OCI-LY7 (cell line): ENCODE data around the gene REN. TPM values are rescaled to one million over a fixed set of nuclear protein-coding genes. Genes with fewer than 3 reads are reported as not detected.

Experiments used
- BruUV-seq: library from RNA; stranded (reverse); fragments of 400-500 nt; replicated peaks from 2 replicates; lab custom pipeline; 2021; lab: Mats Ljungman, UMichigan
- CTCF ChIA-PET: fragments of 300-600 bp; sonication (Branson Sonifier 250); formaldehyde crosslinking; loops from one replicate; lab custom pipeline; 2022; ENCODE audit warnings: antibody characterized with exemption; ENCODE audit not compliant: unreplicated experiment; lab: Charles Lee
- POLR2A ChIA-PET: fragments of 300-600 bp; sonication (Branson Sonifier 250); formaldehyde crosslinking; loops from one replicate; lab custom pipeline; 2022; ENCODE audit warnings: antibody characterized with exemption; lab: Charles Lee
- DNase-seq: peaks from one replicate; pipeline ENCODE4 v3.0.0-alpha.2; 2015; ENCODE audit warnings: low spot score
- H2AFZ ChIP-seq: fragments of 200-600 bp; sonication (generic), shearing (Covaris generic); 2 replicates; pipeline ENCODE4 v1.6.1; 2014; ENCODE audit warnings: mild to moderate bottlenecking, antibody characterized with exemption, low read length, moderate library complexity
- H3K27ac ChIP-seq: fragments of 200-600 bp; sonication (generic); 2 replicates; pipeline ENCODE4 v1.5.1; 2014; ENCODE audit warnings: mixed run types, low read depth, mild to moderate bottlenecking, moderate library complexity, low read length, inconsistent platforms; ENCODE audit not compliant: poor library complexity, severe bottlenecking
- H3K36me3 ChIP-seq: fragments of 200-600 bp; sonication (generic); 2 replicates; pipeline ENCODE4 v1.6.1; 2014; ENCODE audit warnings: mild to moderate bottlenecking, antibody characterized with exemption, low read length, moderate library complexity, mixed read lengths; ENCODE audit not compliant: insufficient read depth
- H3K4me1 ChIP-seq: fragments of 200-600 bp; sonication (generic); 2 replicates; pipeline ENCODE4 v1.5.1; 2014; ENCODE audit warnings: mild to moderate bottlenecking, low read length; ENCODE audit not compliant: insufficient read depth, poor library complexity, severe bottlenecking
- H3K4me2 ChIP-seq: fragments of 200-600 bp; sonication (generic); 2 replicates; pipeline ENCODE4 v1.6.1; 2014; ENCODE audit warnings: mild to moderate bottlenecking, low read length
- H3K4me3 ChIP-seq: fragments of 200-600 bp; sonication (generic); 2 replicates; pipeline ENCODE4 v1.5.1; 2014; ENCODE audit warnings: mild to moderate bottlenecking, low read depth, low read length; ENCODE audit not compliant: poor library complexity, severe bottlenecking
- H3K79me2 ChIP-seq: fragments of 200-600 bp; sonication (generic); 2 replicates; pipeline ENCODE4 v1.6.1; 2016; ENCODE audit warnings: low read depth, mild to moderate bottlenecking, low read length, moderate library complexity, mixed read lengths; ENCODE audit not compliant: insufficient read depth
- H3K9me2 ChIP-seq: fragments of 200-600 bp; sonication (generic); 2 replicates; pipeline ENCODE4 v1.6.1; 2016; ENCODE audit warnings: mild to moderate bottlenecking, low read length, mixed read lengths; ENCODE audit not compliant: insufficient read depth
- H3K9me3 ChIP-seq: fragments of 200-600 bp; sonication (generic); 2 replicates; pipeline ENCODE4 v1.6.1; 2014; ENCODE audit warnings: mild to moderate bottlenecking, mixed run types, low read length, mixed read lengths
- H4K20me1 ChIP-seq: fragments of 200-600 bp; sonication (generic); 2 replicates; pipeline ENCODE4 v1.6.1; 2014; ENCODE audit warnings: mild to moderate bottlenecking, antibody characterized with exemption, low read length, moderate library complexity, mixed read lengths; ENCODE audit not compliant: insufficient read depth
- EZH2phosphoT487 ChIP-seq: fragments of 200-600 bp; sonication (generic); IDR thresholded peaks from 2 replicates; pipeline ENCODE4 v1.6.1; 2018; ENCODE audit warnings: low read depth, borderline replicate concordance, mild to moderate bottlenecking, mixed run types, antibody characterized with exemption, low read length, moderate library complexity, mixed read lengths
- intact Hi-C: fragments of 100-400 bp; cut with micrococcal nuclease; formaldehyde crosslinking; loops from one replicate; pipeline ENCODE4 v1.10.0; 2022; ENCODE audit not compliant: unreplicated experiment
- total RNA-seq, 2 experiments: library from RNA; depleted of rRNA in 1 of 2; stranded (reverse); fragments of >200 nt in 1 of 2; shearing (Covaris generic) in 1 of 2; gene quantifications; 2 replicates each; pipeline ENCODE4 v1.2.3, GENCODE V29; 2014 to 2022
- TF ChIP-seq, protein P1 (sequence below): fragments of 200-600 bp; sonication (generic); conservative IDR thresholded peaks from 2 replicates; pipeline ENCODE4 v1.5.1; 2014; ENCODE audit warnings: mild to moderate bottlenecking, antibody characterized with exemption, low read length, moderate library complexity, mixed read lengths

REN gene
- total RNA-seq, 2 experiments from 2014 or later: not detected

DNA sequence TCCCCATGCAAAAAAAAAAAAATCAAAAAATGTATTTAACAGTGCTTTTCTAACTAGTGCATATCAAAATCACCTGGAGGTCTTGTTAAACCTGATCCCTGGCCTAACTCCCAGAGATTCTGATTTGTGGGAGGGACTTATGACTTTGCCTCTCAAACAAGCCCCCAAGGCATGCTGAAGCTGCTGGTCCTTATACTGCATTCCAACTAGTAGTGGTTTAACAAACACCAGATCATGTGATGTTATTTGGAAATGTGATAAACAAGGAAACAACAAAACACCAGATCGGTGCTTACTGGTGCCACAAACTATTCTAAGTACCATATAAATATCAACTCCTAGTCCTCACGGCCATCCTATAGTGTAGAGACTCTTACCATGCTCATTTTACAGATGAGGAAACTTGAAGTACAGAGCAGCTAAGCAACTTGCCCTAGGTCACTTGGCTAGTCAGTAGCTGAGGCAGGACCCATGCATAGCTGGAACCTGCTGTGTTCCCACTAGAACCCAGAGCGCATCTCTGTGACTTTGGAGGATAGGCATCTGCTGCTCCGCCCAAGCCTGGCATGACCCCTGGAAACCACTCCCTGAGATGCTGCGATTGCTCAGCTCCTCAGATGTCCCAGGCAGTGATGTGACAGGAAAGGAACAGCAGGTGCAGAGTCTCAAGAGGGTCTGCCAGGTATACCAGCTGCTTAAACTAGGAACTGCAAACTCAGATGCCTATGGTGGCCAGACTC is 55.1 kb downstream of the REN start:
- Histone ChIP-seq H3K27ac (no peak overlapping the region), H3K79me2 (no peaks in the 10 kb centered on the region), H3K9me3 (no peaks in the 10 kb centered on the region), H3K9me2 (no peaks in the 10 kb centered on the region), H2AFZ (no peak overlapping the region), H4K20me1 (no peaks in the 10 kb centered on the region), H3K4me1 (peaks cover 9% of the 10 kb centered on the region), H3K4me2 (no peak overlapping the region), H3K36me3 (no peaks in the 10 kb centered on the region), H3K4me3 (no peak overlapping the region)
- CTCF ChIA-PET: no interaction called here
- POLR2A ChIA-PET: no interaction called here
- TF ChIP-seq, protein P1, sequence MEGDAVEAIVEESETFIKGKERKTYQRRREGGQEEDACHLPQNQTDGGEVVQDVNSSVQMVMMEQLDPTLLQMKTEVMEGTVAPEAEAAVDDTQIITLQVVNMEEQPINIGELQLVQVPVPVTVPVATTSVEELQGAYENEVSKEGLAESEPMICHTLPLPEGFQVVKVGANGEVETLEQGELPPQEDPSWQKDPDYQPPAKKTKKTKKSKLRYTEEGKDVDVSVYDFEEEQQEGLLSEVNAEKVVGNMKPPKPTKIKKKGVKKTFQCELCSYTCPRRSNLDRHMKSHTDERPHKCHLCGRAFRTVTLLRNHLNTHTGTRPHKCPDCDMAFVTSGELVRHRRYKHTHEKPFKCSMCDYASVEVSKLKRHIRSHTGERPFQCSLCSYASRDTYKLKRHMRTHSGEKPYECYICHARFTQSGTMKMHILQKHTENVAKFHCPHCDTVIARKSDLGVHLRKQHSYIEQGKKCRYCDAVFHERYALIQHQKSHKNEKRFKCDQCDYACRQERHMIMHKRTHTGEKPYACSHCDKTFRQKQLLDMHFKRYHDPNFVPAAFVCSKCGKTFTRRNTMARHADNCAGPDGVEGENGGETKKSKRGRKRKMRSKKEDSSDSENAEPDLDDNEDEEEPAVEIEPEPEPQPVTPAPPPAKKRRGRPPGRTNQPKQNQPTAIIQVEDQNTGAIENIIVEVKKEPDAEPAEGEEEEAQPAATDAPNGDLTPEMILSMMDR: no peak
- TF ChIP-seq EZH2phosphoT487: no peak
- intact Hi-C loops: no loop called here
- no TSS peak for BruUV-seq
- no peak for DNase-seq

DNA sequence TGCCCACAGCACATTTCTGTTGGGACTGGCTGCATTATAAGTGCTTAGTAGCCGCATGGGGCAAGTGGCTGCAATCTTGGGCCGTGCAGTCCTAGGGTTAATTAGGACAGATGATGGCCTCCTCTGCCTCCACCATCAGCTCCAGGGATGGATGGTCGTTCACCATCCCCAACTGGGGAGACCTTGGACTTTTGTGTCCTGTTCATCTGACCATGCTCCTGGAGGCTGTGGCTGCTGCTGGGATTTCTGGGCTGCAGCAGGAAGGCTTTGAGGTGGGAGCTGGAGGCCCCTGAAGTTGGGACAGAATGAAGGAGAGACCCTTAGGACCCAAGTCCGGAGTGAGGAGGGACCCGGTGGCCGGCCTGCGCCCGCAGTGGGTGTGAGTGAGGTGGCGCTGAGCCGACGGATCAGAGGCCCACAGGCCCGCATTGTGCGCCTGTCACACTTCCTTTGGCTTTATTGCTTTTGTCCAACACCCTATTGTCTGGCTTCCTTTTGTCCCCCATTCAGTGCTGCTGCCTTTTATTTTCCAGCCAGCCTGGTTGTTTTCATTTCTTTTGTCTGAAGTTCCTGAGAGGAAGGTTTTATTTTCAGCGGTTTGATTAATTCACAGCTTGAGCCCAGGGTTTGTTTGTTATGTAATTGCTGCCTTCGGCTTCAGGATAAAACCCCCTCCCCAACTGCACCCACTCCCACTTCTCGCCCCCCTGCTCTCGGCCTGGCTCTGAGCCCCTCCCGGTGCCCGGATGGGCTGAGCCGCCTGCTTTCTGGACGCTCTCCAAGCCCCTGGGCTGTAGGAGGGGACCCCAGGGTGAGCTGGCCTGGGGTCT is 57.6 kb downstream of the REN start:
- no peak overlapping the region for H3K4me3 ChIP-seq
- ChIA-PET POLR2A (no interaction called here), CTCF (interaction anchor here (0.5 kb wide), 1 partner anchor 42 kb away, joined by 7 read pairs; no protein-coding TSS in a partner anchor)
- DNase-seq: no peak
- H3K4me1 ChIP-seq: peaks cover 11% of the 10 kb centered on the region
- no peaks in the 10 kb centered on the region for H4K20me1 ChIP-seq
- no peak overlapping the region for H3K27ac ChIP-seq
- H3K9me3 ChIP-seq: no peaks in the 10 kb centered on the region
- no peaks in the 10 kb centered on the region for H3K36me3 ChIP-seq
- TF ChIP-seq EZH2phosphoT487: no peak
- TF ChIP-seq, protein P1: no peak
- no peaks in the 10 kb centered on the region for H3K9me2 ChIP-seq
- no peak overlapping the region for H3K4me2 ChIP-seq
- H3K79me2 ChIP-seq: no peaks in the 10 kb centered on the region
- intact Hi-C loops: no loop called here
- BruUV-seq: no TSS peak
- no peak overlapping the region for H2AFZ ChIP-seq
